T-cell (primary cell): ENCODE results near the gene PAF1. TPM values are rescaled to one million over a fixed set of nuclear protein-coding genes. Genes with fewer than 3 reads are reported as not detected.

Source experiments
- ATAC-seq, 4 experiments: fragments of 200-7000 bp in 3 of 4; fragments of 150-1000 bp in 1 of 4; cut with Tn5 transposase; replicated peaks in 1 of 4; 1 replicate in 3 of 4; 2 replicates in 1 of 4; pipeline ENCODE4 v1.10.0; 2021; ENCODE audit warnings: moderate library complexity in 3 of 4, mild to moderate bottlenecking in 2 of 4, moderate number of reproducible peaks in 1 of 4
- CTCF ChIA-PET, 2 donors: fragments of 300-600 bp; sonication (Branson Sonifier 250); formaldehyde crosslinking; loops; one replicate each; lab custom pipeline; 2022; ENCODE audit warnings: antibody characterized with exemption in 2 of 2; lab: Charles Lee
- POLR2A ChIA-PET, 2 donors: fragments of 300-600 bp; sonication (Branson Sonifier 250); formaldehyde crosslinking; loops; one replicate each; lab custom pipeline; 2022; ENCODE audit warnings: antibody characterized with exemption in 2 of 2; lab: Charles Lee
- DNase-seq, 35 experiments: peaks; one replicate each; pipeline versions ENCODE4 v3.0.0 to v3.0.0-alpha.2; 2013 to 2023
- H3K27ac ChIP-seq: one replicate; pipeline ENCODE4 v1.5.1; 2013; ENCODE audit warnings: low read length
- H3K27me3 ChIP-seq, 2 experiments: replicated peaks in 1 of 2; 1 replicate in 1 of 2; 2 replicates in 1 of 2; pipeline versions ENCODE4 v1.6.1 to v1.7.0; 2013; ENCODE audit warnings: low read length in 1 of 2, mixed read lengths in 1 of 2; ENCODE audit not compliant: control insufficient read depth in 2 of 2, insufficient read depth in 2 of 2; ENCODE audit errors: extremely low read depth in 1 of 2
- H3K36me3 ChIP-seq, 2 donors: 1 replicate in 1 of 2; 2 replicates in 1 of 2; pipeline versions ENCODE4 v1.6.1 to v1.7.0; 2013; ENCODE audit warnings: low read length in 1 of 2; ENCODE audit not compliant: control insufficient read depth in 2 of 2, insufficient read depth in 1 of 2; ENCODE audit errors: extremely low read depth in 1 of 2
- H3K4me1 ChIP-seq, 2 experiments: 1 replicate in 1 of 2; 2 replicates in 1 of 2; pipeline versions ENCODE4 v1.6.1 to v1.7.0; 2013; ENCODE audit warnings: low read length in 2 of 2, mixed read lengths in 1 of 2; ENCODE audit not compliant: insufficient read depth in 2 of 2, control insufficient read depth in 1 of 2; ENCODE audit errors: extremely low read depth in 1 of 2
- H3K4me3 ChIP-seq, 2 donors: 1 replicate in 1 of 2; 2 replicates in 1 of 2; pipeline versions ENCODE4 v1.5.1 to v1.7.0; 2013; ENCODE audit warnings: mild to moderate bottlenecking in 2 of 2, low read length in 1 of 2, moderate library complexity in 1 of 2; ENCODE audit not compliant: control insufficient read depth in 1 of 2; ENCODE audit errors: extremely low read depth in 1 of 2
- H3K9me3 ChIP-seq: 2 replicates; pipeline ENCODE4 v1.7.0; 2013
- H3K27ac Mint-ChIP-seq, 2 donors: one replicate each; pipeline ENCODE4 v1.8.0; 2020 to 2021; ENCODE audit warnings: mild to moderate bottlenecking in 2 of 2, mixed read lengths in 2 of 2
- H3K27me3 Mint-ChIP-seq, 2 donors: one replicate each; pipeline ENCODE4 v1.8.0; 2021 to 2022; ENCODE audit warnings: mixed read lengths in 2 of 2
- H3K36me3 Mint-ChIP-seq: one replicate; pipeline ENCODE4 v1.8.0; 2021; ENCODE audit warnings: mixed read lengths
- H3K4me1 Mint-ChIP-seq, 3 donors: one replicate each; pipeline ENCODE4 v1.8.0; 2020 to 2022; ENCODE audit warnings: mixed read lengths in 3 of 3, mild to moderate bottlenecking in 1 of 3
- H3K4me3 Mint-ChIP-seq, 3 donors: one replicate each; pipeline ENCODE4 v1.8.0; 2020 to 2022; ENCODE audit warnings: mild to moderate bottlenecking in 3 of 3, mixed read lengths in 3 of 3, moderate library complexity in 3 of 3
- H3K9me3 Mint-ChIP-seq, 3 donors: one replicate each; pipeline ENCODE4 v1.8.0; 2020 to 2022; ENCODE audit warnings: mixed read lengths in 3 of 3
- WGBS: methylation state at CpG from one replicate; pipeline ENCODE4 v1.1.5; 2013; ENCODE audit warnings: missing lambda C conversion rate; ENCODE audit not compliant: insufficient coverage; 5-methylcytosine and 5-hydroxymethylcytosine counted together
- total RNA-seq, 35 experiments: library from RNA in 6 of 35; stranded (reverse) in 6 of 35; fragments of 120-200 nt in 1 of 35; gene quantifications; one replicate each; pipeline versions ENCODE4 v1.2.1 to v1.2.4 and lab custom pipeline; 2013 to 2026

The PAF1 gene
- total RNA-seq, 5 donors from 2014 or later (not counting 1 experiment from before 2014, with no cell fraction given) = 43.0 to 96.1 (median 45.9) TPM

DNA sequence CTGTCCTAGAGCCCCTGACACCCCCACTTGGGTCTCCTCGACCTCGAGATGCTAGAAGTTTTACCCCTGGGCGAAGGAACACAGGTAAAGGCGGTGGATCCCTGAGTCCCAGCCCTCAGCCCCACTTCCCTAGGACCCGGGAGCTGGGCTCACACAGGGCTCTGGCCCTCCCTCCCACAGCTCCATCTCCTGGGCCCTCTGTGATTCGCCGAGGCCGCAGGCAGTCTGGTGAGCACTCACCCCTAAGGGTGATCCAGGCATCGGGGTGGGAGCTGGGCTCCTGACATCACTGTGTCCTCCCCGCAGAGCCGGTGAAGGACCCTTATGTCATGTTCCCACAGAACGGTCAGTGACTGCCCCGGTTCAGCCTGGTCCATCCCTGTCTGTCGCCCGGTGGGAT, 29.9 kb upstream of the PAF1 start:
- Mint-ChIP-seq H3K9me3 (no peaks in the 10 kb centered on the region), H3K27ac (no peak overlapping the region), H3K4me1 (peaks cover 0 to 2% (median 0%) of the 10 kb centered on the region in 3 donors), H3K27me3 (no peaks in the 10 kb centered on the region), H3K36me3 (peaks cover 18% of the 10 kb centered on the region), H3K4me3 (no peak overlapping the region)
- DNase-seq (no peak), ATAC-seq (no peak)
- WGBS = 98% methylated on average over 11 of the region's 15 CpGs
- ChIA-PET POLR2A (no interaction called here), CTCF (no interaction called here)
- Histone ChIP-seq H3K9me3 (no peaks in the 10 kb centered on the region), H3K27me3 (no peaks in the 10 kb centered on the region), H3K4me1 (no peaks in the 10 kb centered on the region), H3K4me3 (no peak overlapping the region), H3K27ac (no peak overlapping the region), H3K36me3 (peaks cover 24 to 43% of the 10 kb centered on the region in 2 donors)

DNA sequence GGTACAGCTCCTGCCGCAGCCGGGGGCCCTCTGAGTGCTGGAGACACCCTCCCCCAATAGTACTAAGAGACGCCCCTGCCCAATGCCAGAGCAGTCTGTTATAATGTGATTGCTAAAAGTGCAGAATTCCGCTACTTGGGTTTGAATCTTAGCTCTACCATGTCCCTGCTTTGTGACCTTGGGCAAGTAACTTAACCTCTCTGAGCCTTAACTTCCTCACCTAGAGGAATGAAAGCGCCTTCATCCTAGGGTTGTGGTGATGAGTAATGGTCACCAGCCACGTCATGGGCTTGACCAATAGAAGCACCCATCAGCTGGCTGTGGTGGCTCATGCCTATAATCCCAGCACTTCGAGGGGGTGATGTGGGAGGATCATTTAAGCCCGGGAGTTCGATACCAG, 28.1 kb upstream of the PAF1 start:
- DNase-seq (no peak), ATAC-seq (no peak)
- Histone ChIP-seq H3K36me3 (peaks cover 26 to 43% of the 10 kb centered on the region in 2 donors), H3K27me3 (no peaks in the 10 kb centered on the region), H3K27ac (no peak overlapping the region), H3K4me1 (peaks cover 0 to 10% of the 10 kb centered on the region in 2 experiments), H3K9me3 (no peaks in the 10 kb centered on the region), H3K4me3 (no peak overlapping the region)
- Mint-ChIP-seq H3K9me3 (no peaks in the 10 kb centered on the region), H3K27ac (peak overlapping the region in 1 of 2 donors; percentile 44), H3K4me3 (no peak overlapping the region), H3K36me3 (peaks cover 22% of the 10 kb centered on the region), H3K4me1 (peaks cover 7 to 17% (median 12%) of the 10 kb centered on the region in 3 donors), H3K27me3 (no peaks in the 10 kb centered on the region)
- no CpG with 5 or more reads among the region's 9 CpGs for WGBS
- POLR2A ChIA-PET = interaction anchor here in 1 of 2 donors (0.6 kb wide), 1 partner anchor 17 kb away, joined by 3 read pairs; the partner anchor contains the start of gene RPS16
- CTCF ChIA-PET = no interaction called here

DNA sequence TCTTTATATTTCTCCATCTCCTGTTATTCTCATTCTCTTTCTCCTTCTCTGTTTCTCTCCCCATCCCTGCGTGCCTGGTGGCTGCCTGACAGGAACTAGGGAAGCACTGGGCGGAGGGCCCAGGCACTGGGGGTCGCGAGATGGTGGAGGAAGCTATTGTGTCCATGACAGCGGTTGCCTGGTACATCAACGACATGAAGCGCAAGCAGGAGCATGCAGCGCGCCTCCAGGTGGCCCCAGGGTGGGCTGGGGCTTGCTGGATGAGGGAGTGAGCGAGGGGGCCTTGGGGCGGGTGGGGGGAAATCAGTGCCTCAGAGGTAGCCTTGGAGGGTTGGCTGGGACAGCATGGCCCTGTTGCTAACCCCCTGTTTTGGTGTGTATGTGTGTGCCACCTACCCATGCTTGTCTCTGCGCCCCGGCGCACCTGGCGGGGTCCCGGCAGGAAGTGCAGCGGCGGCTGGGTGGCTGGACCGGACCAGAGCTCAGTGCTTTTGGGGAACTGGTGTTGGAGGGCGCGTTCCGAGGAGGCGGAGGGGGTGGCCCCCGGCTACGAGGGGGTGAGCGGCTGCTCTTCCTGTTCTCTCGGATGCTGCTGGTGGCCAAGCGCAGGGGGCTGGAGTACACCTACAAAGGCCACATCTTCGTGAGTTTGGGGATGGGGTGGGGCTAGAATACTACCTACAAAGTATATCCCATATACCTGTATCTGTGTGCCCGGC, 26.7 kb upstream of the PAF1 start:
- Mint-ChIP-seq H3K36me3 (peaks cover 15% of the 10 kb centered on the region), H3K4me1 (peaks cover 13 to 22% (median 16%) of the 10 kb centered on the region in 3 donors), H3K4me3 (no peak overlapping the region), H3K9me3 (no peaks in the 10 kb centered on the region), H3K27me3 (no peaks in the 10 kb centered on the region), H3K27ac (peak overlapping the region; percentile 44 to 74)
- Histone ChIP-seq H3K4me1 (peaks cover 0 to 21% of the 10 kb centered on the region in 2 experiments), H3K27me3 (no peaks in the 10 kb centered on the region), H3K27ac (no peak overlapping the region), H3K36me3 (peaks cover 18 to 32% of the 10 kb centered on the region in 2 donors), H3K4me3 (no peak overlapping the region), H3K9me3 (no peaks in the 10 kb centered on the region)
- DNase-seq = peak in 1 of 35 experiments; percentile 19
- no peak for ATAC-seq
- 87% methylated on average over 18 of the region's 30 CpGs for WGBS
- CTCF ChIA-PET = interaction anchor here in 1 of 2 donors (0.8 kb wide), 1 partner anchor 12 kb away, joined by 8 read pairs; no protein-coding TSS in a partner anchor
- POLR2A ChIA-PET = interaction anchor here (0.9 to 1.7 kb wide), 2 partner anchors 18 kb away, joined by 3 to 4 read pairs; partner anchors contain the start of gene RPS16 (in 1 of the 2)

DNA sequence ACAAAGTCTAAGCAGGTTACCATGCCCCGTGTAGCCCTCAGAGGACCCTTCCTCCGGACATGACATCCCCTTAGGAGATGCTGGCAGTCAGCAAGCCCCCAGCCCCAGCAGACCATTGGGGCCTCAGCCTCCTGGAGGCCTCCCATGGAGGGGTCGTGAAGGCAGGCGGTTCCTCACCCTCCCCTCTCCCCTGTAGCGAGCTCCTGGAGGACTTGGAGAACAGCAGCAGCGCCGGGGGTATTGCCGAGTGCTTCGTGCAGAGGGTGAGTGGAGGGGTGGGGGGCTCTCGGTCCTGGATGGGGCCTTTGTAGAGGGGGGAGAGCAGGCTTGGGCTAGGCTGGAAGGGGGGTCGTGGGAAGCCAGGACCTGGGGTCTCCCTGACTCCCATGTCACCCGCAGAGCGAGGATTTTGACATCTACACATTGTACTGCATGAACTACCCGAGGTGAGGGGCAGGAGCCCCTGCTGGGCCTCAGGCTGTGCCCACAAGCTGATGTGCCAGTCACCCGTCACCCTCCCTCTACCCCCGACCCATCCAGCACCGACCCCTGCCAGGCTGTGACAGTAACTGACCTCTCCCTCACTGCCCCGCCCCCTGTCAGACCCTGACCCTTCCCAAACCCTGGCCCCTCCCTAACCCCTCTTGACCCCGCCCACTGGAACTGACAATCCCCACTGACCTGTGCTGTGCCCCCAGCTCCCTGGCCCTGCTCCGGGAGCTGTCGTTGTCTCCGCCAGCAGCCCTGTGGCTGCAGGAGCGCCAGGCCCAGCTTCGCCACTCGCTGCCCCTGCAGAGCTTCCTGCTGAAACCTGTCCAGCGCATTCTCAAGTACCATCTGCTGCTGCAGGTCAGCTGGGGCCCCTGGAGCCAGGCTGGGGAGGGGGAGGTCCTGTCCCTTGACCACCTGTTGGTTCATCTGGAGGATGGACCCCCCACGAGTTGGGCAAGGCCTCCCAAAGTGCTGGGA, 25.5 kb upstream of the PAF1 start:
- ChIA-PET POLR2A (interaction anchor here in 1 of 2 donors (1.7 kb wide), 1 partner anchor 19 kb away, joined by 4 read pairs; the partner anchor contains the start of gene RPS16), CTCF (interaction anchor here (0.6 to 0.8 kb wide), 3 partner anchors 13 to 872 kb away, joined by 3 to 8 read pairs (median 5); partner anchors contain the start of gene EID2B (in 1 of the 2))
- H3K36me3 Mint-ChIP-seq = peaks cover 15% of the 10 kb centered on the region
- peaks cover 0 to 3% of the 10 kb centered on the region in 2 donors for H3K27me3 Mint-ChIP-seq
- Histone ChIP-seq H3K27me3 (no peaks in the 10 kb centered on the region), H3K27ac (no peak overlapping the region), H3K9me3 (no peaks in the 10 kb centered on the region), H3K4me3 (no peak overlapping the region), H3K4me1 (peaks cover 2 to 27% of the 10 kb centered on the region in 2 experiments), H3K36me3 (peaks cover 18 to 25% of the 10 kb centered on the region in 2 donors)
- DNase-seq = no peak
- H3K4me3 Mint-ChIP-seq = no peak overlapping the region
- H3K27ac Mint-ChIP-seq = peak overlapping the region in 1 of 2 donors; percentile 34
- no peaks in the 10 kb centered on the region for H3K9me3 Mint-ChIP-seq
- no peak for ATAC-seq
- peaks cover 18 to 32% (median 25%) of the 10 kb centered on the region in 3 donors for H3K4me1 Mint-ChIP-seq
- WGBS = 94% methylated on average over 15 of the region's 27 CpGs

DNA sequence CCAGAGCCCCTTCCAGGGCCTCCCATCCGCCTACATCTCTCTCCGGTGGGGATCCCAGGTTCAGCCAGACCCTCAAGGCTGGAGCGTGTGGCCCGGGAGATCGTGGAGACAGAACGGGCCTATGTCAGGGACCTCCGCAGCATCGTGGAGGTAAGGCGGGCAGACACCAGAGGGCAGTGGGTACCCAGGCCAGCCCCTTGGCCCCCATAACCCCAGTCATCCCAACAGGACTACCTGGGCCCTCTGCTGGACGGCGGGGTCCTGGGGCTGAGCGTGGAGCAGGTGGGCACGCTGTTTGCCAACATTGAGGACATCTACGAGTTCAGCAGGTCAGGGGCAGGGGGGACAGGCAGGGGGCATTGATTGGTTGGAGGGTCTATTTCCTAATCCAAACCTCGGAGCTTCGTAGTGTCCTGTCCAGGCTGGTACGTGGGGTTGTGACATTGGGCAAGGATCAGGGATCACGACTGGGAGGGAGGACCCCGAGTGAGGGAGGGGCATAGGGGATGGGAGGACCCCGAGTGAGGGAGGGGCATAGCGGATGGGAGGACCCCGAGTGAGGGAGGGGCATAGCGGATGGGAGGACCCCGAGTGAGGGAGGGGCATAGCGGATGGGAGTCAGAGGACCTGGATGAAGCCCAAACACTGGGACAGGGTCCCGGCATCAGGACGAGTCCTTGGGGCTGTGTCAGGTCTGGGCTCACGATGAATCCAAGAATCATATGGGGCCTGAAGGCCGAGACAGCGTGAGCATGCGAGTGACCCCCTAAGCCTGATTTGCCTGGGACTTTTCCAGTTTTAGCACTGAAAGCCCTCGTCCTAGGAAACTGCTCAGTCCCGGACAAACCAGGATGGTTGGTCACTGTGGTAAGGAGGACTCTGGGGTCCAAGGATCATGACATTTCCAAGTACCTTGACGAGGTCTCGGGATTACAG, 24.5 kb upstream of the PAF1 start:
- ChIA-PET CTCF (interaction anchor here in 1 of 2 donors (0.6 kb wide), 1 partner anchor 871 kb away, joined by 3 read pairs; no protein-coding TSS in a partner anchor), POLR2A (no interaction called here)
- peaks cover 11 to 38% of the 10 kb centered on the region in 2 experiments for H3K4me1 ChIP-seq
- H3K27me3 ChIP-seq = no peaks in the 10 kb centered on the region
- H3K27ac ChIP-seq = no peak overlapping the region
- H3K9me3 ChIP-seq = no peaks in the 10 kb centered on the region
- DNase-seq (no peak), ATAC-seq (no peak)
- Mint-ChIP-seq H3K4me3 (peak overlapping the region in 1 of 3 donors; percentile 83), H3K27ac (peak overlapping the region in 1 of 2 donors; percentile 39), H3K4me1 (peaks cover 28 to 42% (median 36%) of the 10 kb centered on the region in 3 donors), H3K36me3 (peaks cover 15% of the 10 kb centered on the region), H3K9me3 (no peaks in the 10 kb centered on the region), H3K27me3 (peaks cover 0 to 3% of the 10 kb centered on the region in 2 donors)
- H3K4me3 ChIP-seq = no peak overlapping the region
- peaks cover 16 to 19% of the 10 kb centered on the region in 2 donors for H3K36me3 ChIP-seq
- WGBS = 93% methylated on average over 31 of the region's 35 CpGs
